Measurements from ENCODE around the gene GREB1.

DNA sequence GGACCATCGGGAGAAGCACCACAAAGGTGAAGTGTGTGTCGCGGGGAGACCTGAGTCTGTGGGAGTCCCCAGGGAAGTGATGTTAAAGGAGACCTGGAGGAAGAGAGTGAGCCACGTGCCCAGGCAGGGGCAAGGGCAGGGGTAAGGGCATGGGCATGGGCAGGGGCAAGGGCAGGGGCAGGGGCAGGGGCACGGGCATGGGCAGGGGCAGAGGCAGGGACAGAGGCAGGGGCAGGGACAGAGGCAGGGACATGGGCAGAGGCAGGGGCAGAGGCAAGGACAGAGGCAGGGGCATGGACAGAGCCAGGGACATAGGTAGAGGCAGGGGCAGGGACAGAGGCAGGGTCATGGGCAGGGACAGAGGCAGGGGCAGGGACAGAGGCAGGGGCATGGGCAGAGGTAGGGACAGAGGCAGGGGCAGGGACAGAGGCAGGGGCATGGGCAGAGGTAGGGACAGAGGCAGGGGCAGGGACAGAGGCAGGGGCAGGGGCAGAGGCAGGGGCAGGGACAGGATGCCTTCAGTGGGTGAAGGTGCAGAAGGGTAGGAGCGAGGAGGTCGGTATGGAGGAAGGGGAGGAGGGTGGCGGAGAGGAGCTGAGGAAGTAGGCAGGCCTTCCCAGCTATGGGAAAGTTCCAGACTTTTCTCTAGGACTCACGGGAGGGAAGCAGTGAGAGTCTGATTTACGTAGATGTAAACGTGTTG lies 102.9 kb downstream of the GREB1 start:
- TF ChIP-seq SUZ12 (IDR thresholded peaks at IDR 0.05) (no peak), ELF4 (IDR thresholded peaks at IDR 0.05) (no peak), FOXK2 (IDR thresholded peaks at IDR 0.05) (no peak), FOXA1 (IDR thresholded peaks at IDR 0.05) (no peak), ARNT (IDR thresholded peaks at IDR 0.05) (no peak), SP1 (IDR thresholded peaks at IDR 0.05) (no peak), ZNF384 (IDR thresholded peaks at IDR 0.05) (no peak), BHLHE40 (IDR thresholded peaks at IDR 0.05; ENCODE audit: borderline replicate concordance) (no peak), L3MBTL2 (conservative IDR thresholded peaks at IDR 0.05) (no peak)
- TF ChIP-seq, protein P1, sequence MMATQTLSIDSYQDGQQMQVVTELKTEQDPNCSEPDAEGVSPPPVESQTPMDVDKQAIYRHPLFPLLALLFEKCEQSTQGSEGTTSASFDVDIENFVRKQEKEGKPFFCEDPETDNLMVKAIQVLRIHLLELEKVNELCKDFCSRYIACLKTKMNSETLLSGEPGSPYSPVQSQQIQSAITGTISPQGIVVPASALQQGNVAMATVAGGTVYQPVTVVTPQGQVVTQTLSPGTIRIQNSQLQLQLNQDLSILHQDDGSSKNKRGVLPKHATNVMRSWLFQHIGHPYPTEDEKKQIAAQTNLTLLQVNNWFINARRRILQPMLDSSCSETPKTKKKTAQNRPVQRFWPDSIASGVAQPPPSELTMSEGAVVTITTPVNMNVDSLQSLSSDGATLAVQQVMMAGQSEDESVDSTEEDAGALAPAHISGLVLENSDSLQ (IDR thresholded peaks at IDR 0.05): no peak

All from HEK293T (cell line).